Activated T-cell treated with anti-CD3 and anti-CD28 coated beads for 4 hours (primary cell): ENCODE data around the gene NT5DC4.

ENCODE experiments used
- DNase-seq: peaks from one replicate; pipeline ENCODE4 v3.0.0-alpha.2; 2020

The NT5DC4 gene

DNA sequence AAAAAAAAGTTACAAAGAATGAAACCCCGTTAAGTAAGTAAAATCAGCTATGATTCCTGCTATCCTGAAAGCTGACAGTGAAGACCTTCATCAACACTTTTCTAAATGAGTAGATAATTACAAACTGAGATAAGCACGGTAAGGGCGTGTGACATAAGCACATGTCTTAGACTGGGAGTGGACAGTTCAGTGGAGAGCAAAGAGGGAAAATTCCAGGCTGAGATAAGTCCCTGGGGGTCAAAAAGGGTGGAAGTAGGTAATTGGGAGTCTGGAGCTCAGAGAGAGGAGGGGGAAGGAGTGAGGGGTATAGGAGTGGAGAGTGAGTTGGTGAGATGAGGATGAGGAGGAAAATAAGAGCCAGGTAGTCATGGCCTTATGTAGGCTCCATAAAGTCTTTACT, 67.8 kb downstream of the NT5DC4 start:
- DNase-seq, result no peak
